H1 (cell line): Measurements from ENCODE around the gene PEX6. TPM values are rescaled to one million over a fixed set of nuclear protein-coding genes. Genes with fewer than 3 reads are reported as not detected.

ENCODE experiments used
- BCL11A ChIP-seq, 2 experiments: IDR thresholded peaks; one replicate each; pipeline ENCODE4 v1.6.1; 2011; ENCODE audit warnings: low read depth in 2 of 2, low read length in 2 of 2, mild to moderate bottlenecking in 2 of 2
- CBX5 ChIP-seq: fragments of 300-800, 300-1000 bp; sonication (generic); IDR thresholded peaks from 2 replicates; pipeline ENCODE4 v1.7.1; 2016; ENCODE audit warnings: antibody characterized with exemption, low read length, low read depth
- FOSL1 ChIP-seq: IDR thresholded peaks from 2 replicates; pipeline ENCODE4 v1.6.1; 2011; ENCODE audit warnings: mild to moderate bottlenecking, low read depth, low read length, moderate library complexity; ENCODE audit not compliant: insufficient read depth
- JUND ChIP-seq: IDR thresholded peaks from 2 replicates; pipeline ENCODE4 v1.6.1; 2011; ENCODE audit warnings: mild to moderate bottlenecking, improper control_type of control experiment, low read length
- RFX5 ChIP-seq: IDR thresholded peaks from 2 replicates; pipeline ENCODE4 v1.6.1; 2011; ENCODE audit warnings: low read depth, low read length, improper control_type of control experiment, borderline replicate concordance
- SP4 ChIP-seq: IDR thresholded peaks from 2 replicates; pipeline ENCODE4 v1.6.1; 2012; ENCODE audit warnings: low read length, inconsistent platforms
- SUZ12 ChIP-seq: fragments of 200-600 bp; sonication (generic); IDR thresholded peaks from 2 replicates; pipeline ENCODE4 v1.6.1; 2012; ENCODE audit warnings: mild to moderate bottlenecking, inconsistent platforms, low read length, moderate library complexity, mixed read lengths
- polyA plus RNA-seq, 7 experiments: library from polyadenylated mRNA; depleted of rRNA in 3 of 7; stranded (reverse) in 5 of 7; unstranded in 2 of 7; fragments of >200 nt in 5 of 7; fragments of 200-250 nt in 2 of 7; gene quantifications; 1 replicate in 5 of 7; 2 replicates in 1 of 7; 4 replicates in 1 of 7; pipeline versions ENCODE4 v1.2.1 to v1.2.3, GENCODE V29; 2011 to 2013; ENCODE audit warnings: missing spikeins in 2 of 7, mixed read lengths in 2 of 7
- total RNA-seq: library from RNA; stranded (reverse); fragmentation: NEBNext Ultra II Directional; extraction: Animal tissue kit (Norgen Biotek cat#: 25700); gene quantifications from 2 replicates; pipeline ENCODE4 v1.2.1, GENCODE V29; 2021
- TF ChIP-seq, protein P1 (sequence below): fragments of 300-600 bp; sonication (generic); IDR thresholded peaks from 2 replicates; pipeline ENCODE4 v1.7.1; 2012; ENCODE audit warnings: low read length, moderate library complexity, mild to moderate bottlenecking, inconsistent platforms; ENCODE audit not compliant: insufficient replicate concordance
- TF ChIP-seq, protein P2 (sequence below): IDR thresholded peaks from 2 replicates; pipeline ENCODE4 v1.6.1; 2012; ENCODE audit warnings: inconsistent platforms
- TF ChIP-seq, protein P3 (sequence below): IDR thresholded peaks from 2 replicates; pipeline ENCODE4 v1.6.1; 2012; ENCODE audit warnings: low read length, inconsistent platforms

Gene PEX6
- total and polyA plus RNA-seq, 2 of the 8 experiments (the other 6 are each of a cell fraction or from before 2014, with no cell fraction given) = 6.4 to 12.5 TPM

- TF ChIP-seq, protein P1, sequence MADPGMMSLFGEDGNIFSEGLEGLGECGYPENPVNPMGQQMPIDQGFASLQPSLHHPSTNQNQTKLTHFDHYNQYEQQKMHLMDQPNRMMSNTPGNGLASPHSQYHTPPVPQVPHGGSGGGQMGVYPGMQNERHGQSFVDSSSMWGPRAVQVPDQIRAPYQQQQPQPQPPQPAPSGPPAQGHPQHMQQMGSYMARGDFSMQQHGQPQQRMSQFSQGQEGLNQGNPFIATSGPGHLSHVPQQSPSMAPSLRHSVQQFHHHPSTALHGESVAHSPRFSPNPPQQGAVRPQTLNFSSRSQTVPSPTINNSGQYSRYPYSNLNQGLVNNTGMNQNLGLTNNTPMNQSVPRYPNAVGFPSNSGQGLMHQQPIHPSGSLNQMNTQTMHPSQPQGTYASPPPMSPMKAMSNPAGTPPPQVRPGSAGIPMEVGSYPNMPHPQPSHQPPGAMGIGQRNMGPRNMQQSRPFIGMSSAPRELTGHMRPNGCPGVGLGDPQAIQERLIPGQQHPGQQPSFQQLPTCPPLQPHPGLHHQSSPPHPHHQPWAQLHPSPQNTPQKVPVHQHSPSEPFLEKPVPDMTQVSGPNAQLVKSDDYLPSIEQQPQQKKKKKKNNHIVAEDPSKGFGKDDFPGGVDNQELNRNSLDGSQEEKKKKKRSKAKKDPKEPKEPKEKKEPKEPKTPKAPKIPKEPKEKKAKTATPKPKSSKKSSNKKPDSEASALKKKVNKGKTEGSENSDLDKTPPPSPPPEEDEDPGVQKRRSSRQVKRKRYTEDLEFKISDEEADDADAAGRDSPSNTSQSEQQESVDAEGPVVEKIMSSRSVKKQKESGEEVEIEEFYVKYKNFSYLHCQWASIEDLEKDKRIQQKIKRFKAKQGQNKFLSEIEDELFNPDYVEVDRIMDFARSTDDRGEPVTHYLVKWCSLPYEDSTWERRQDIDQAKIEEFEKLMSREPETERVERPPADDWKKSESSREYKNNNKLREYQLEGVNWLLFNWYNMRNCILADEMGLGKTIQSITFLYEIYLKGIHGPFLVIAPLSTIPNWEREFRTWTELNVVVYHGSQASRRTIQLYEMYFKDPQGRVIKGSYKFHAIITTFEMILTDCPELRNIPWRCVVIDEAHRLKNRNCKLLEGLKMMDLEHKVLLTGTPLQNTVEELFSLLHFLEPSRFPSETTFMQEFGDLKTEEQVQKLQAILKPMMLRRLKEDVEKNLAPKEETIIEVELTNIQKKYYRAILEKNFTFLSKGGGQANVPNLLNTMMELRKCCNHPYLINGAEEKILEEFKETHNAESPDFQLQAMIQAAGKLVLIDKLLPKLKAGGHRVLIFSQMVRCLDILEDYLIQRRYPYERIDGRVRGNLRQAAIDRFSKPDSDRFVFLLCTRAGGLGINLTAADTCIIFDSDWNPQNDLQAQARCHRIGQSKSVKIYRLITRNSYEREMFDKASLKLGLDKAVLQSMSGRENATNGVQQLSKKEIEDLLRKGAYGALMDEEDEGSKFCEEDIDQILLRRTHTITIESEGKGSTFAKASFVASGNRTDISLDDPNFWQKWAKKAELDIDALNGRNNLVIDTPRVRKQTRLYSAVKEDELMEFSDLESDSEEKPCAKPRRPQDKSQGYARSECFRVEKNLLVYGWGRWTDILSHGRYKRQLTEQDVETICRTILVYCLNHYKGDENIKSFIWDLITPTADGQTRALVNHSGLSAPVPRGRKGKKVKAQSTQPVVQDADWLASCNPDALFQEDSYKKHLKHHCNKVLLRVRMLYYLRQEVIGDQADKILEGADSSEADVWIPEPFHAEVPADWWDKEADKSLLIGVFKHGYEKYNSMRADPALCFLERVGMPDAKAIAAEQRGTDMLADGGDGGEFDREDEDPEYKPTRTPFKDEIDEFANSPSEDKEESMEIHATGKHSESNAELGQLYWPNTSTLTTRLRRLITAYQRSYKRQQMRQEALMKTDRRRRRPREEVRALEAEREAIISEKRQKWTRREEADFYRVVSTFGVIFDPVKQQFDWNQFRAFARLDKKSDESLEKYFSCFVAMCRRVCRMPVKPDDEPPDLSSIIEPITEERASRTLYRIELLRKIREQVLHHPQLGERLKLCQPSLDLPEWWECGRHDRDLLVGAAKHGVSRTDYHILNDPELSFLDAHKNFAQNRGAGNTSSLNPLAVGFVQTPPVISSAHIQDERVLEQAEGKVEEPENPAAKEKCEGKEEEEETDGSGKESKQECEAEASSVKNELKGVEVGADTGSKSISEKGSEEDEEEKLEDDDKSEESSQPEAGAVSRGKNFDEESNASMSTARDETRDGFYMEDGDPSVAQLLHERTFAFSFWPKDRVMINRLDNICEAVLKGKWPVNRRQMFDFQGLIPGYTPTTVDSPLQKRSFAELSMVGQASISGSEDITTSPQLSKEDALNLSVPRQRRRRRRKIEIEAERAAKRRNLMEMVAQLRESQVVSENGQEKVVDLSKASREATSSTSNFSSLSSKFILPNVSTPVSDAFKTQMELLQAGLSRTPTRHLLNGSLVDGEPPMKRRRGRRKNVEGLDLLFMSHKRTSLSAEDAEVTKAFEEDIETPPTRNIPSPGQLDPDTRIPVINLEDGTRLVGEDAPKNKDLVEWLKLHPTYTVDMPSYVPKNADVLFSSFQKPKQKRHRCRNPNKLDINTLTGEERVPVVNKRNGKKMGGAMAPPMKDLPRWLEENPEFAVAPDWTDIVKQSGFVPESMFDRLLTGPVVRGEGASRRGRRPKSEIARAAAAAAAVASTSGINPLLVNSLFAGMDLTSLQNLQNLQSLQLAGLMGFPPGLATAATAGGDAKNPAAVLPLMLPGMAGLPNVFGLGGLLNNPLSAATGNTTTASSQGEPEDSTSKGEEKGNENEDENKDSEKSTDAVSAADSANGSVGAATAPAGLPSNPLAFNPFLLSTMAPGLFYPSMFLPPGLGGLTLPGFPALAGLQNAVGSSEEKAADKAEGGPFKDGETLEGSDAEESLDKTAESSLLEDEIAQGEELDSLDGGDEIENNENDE = no peak
- TF ChIP-seq, protein P2, sequence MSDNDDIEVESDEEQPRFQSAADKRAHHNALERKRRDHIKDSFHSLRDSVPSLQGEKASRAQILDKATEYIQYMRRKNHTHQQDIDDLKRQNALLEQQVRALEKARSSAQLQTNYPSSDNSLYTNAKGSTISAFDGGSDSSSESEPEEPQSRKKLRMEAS = no peak
- TF ChIP-seq, protein P3, sequence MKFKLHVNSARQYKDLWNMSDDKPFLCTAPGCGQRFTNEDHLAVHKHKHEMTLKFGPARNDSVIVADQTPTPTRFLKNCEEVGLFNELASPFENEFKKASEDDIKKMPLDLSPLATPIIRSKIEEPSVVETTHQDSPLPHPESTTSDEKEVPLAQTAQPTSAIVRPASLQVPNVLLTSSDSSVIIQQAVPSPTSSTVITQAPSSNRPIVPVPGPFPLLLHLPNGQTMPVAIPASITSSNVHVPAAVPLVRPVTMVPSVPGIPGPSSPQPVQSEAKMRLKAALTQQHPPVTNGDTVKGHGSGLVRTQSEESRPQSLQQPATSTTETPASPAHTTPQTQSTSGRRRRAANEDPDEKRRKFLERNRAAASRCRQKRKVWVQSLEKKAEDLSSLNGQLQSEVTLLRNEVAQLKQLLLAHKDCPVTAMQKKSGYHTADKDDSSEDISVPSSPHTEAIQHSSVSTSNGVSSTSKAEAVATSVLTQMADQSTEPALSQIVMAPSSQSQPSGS = no peak
- no peak for TF ChIP-seq BCL11A (IDR thresholded peaks at IDR 0.05; ENCODE audit: low read depth in 2 of 2, low read length in 2 of 2)
- TF ChIP-seq SP4 = no peak
- TF ChIP-seq FOSL1 = no peak
- no peak for TF ChIP-seq JUND
- no peak for TF ChIP-seq CBX5
- TF ChIP-seq SUZ12 = no peak
- TF ChIP-seq RFX5 = no peak
These were observed 45.8 kb downstream of the PEX6 start (continued) for GRCh38 chr6:42933205-42933604.
